Endodermal cell (in vitro differentiated cells): Measurements from ENCODE around the gene ITGA2. TPM values are rescaled to one million over a fixed set of nuclear protein-coding genes. Genes with fewer than 3 reads are reported as not detected.

Experiments used
- DNase-seq: peaks from one replicate; pipeline ENCODE4 v3.0.0-alpha.2; 2017
- H3K27ac ChIP-seq: 2 replicates; pipeline ENCODE4 v1.5.1; 2013; ENCODE audit warnings: mild to moderate bottlenecking, low read depth, low read length, moderate library complexity
- H3K27me3 ChIP-seq: 2 replicates; pipeline ENCODE4 v1.6.1; 2013; ENCODE audit warnings: mild to moderate bottlenecking, low read length, moderate library complexity; ENCODE audit not compliant: insufficient read depth, control insufficient read depth, poor library complexity, severe bottlenecking
- H3K36me3 ChIP-seq: 2 replicates; pipeline ENCODE4 v1.7.0; 2013; ENCODE audit warnings: mild to moderate bottlenecking, low read length, moderate library complexity; ENCODE audit not compliant: control insufficient read depth, insufficient read depth
- H3K4me1 ChIP-seq: one replicate; pipeline ENCODE4 v1.7.0; 2013; ENCODE audit warnings: low read length; ENCODE audit not compliant: control insufficient read depth, insufficient read depth
- H3K4me3 ChIP-seq: 2 replicates; pipeline ENCODE4 v1.5.1; 2013; ENCODE audit warnings: mild to moderate bottlenecking, low read length, moderate library complexity
- H3K9ac ChIP-seq: 2 replicates; pipeline ENCODE4 v1.6.1; 2013; ENCODE audit warnings: mild to moderate bottlenecking, low read length, moderate library complexity; ENCODE audit not compliant: poor library complexity, severe bottlenecking; ENCODE audit errors: extremely low read depth
- H3K9me3 ChIP-seq: 2 replicates; pipeline ENCODE4 v1.6.1; 2013; ENCODE audit warnings: mild to moderate bottlenecking, low read length, moderate library complexity; ENCODE audit not compliant: control insufficient read depth
- H3K27ac Mint-ChIP-seq: 2 replicates; pipeline ENCODE4 v1.8.0; 2020; ENCODE audit warnings: mixed read lengths
- H3K27me3 Mint-ChIP-seq: 2 replicates; pipeline ENCODE4 v1.8.0; 2021; ENCODE audit warnings: mild to moderate bottlenecking, mixed read lengths; ENCODE audit not compliant: insufficient read depth
- H3K36me3 Mint-ChIP-seq: 2 replicates; pipeline ENCODE4 v1.8.0; 2020; ENCODE audit warnings: low read depth, mixed read lengths
- H3K4me1 Mint-ChIP-seq: 2 replicates; pipeline ENCODE4 v1.8.0; 2020; ENCODE audit warnings: mixed read lengths
- H3K4me3 Mint-ChIP-seq: 2 replicates; pipeline ENCODE4 v1.8.0; 2020; ENCODE audit warnings: mild to moderate bottlenecking, moderate library complexity, mixed read lengths
- H3K9me3 Mint-ChIP-seq: 2 replicates; pipeline ENCODE4 v1.8.0; 2020; ENCODE audit warnings: mild to moderate bottlenecking, mixed read lengths
- CTCF ChIP-seq: fragments of 200-600 bp; sonication (generic); conservative IDR thresholded peaks from 2 replicates; pipeline ENCODE4 v1.5.0; 2021; ENCODE audit warnings: antibody characterized with exemption, mild to moderate bottlenecking
- WGBS, 2 experiments: methylation state at CpG; one replicate each; pipeline versions ENCODE4 v1.1.5 to v1.1.7; 2013; ENCODE audit warnings: missing lambda C conversion rate in 2 of 2, mixed read lengths in 1 of 2; ENCODE audit not compliant: insufficient coverage in 1 of 2, insufficient read length in 1 of 2; 5-methylcytosine and 5-hydroxymethylcytosine counted together
- total RNA-seq, 2 donors: library from RNA; stranded (reverse); fragmentation: NEBNext Ultra II Directional in 1 of 2; extraction: Animal tissue kit (Norgen Biotek cat#: 25700) in 1 of 2; gene quantifications; 2 replicates in 1 of 2; 3 replicates in 1 of 2; pipeline ENCODE4 v1.2.1, GENCODE V29; 2021

Gene ITGA2
- total RNA-seq, 2 donors from 2014 or later = 1.3 to 4.0 TPM

- H3K27me3 Mint-ChIP-seq = no peaks in the 10 kb centered on the region
- no peak overlapping the region for H3K4me3 Mint-ChIP-seq
- no peak overlapping the region for H3K9ac ChIP-seq
- H3K27ac ChIP-seq = no peak overlapping the region
- no peaks in the 10 kb centered on the region for H3K36me3 Mint-ChIP-seq
- H3K27ac Mint-ChIP-seq = no peak overlapping the region
- no peaks in the 10 kb centered on the region for H3K4me1 ChIP-seq
- no peaks in the 10 kb centered on the region for H3K9me3 ChIP-seq
- WGBS, 2 experiments = 100% methylated on average over 1 of the region's 1 CpG; no CpG with 5 or more reads in 1 of the 2 experiments
- no peaks in the 10 kb centered on the region for H3K36me3 ChIP-seq
- DNase-seq = no peak
- no peaks in the 10 kb centered on the region for H3K27me3 ChIP-seq
- H3K4me3 ChIP-seq = no peak overlapping the region
- no peaks in the 10 kb centered on the region for H3K9me3 Mint-ChIP-seq
- no peak for TF ChIP-seq CTCF
- no peaks in the 10 kb centered on the region for H3K4me1 Mint-ChIP-seq
Observed at GRCh38 chr5:53066088-53066487, 76.9 kb downstream of the ITGA2 start.

GRCh38 chr5:53067641-53068040, 78.5 kb downstream of the ITGA2 start:
- Histone ChIP-seq H3K9ac (no peak overlapping the region), H3K27ac (no peak overlapping the region), H3K36me3 (no peaks in the 10 kb centered on the region), H3K27me3 (no peaks in the 10 kb centered on the region), H3K4me3 (no peak overlapping the region), H3K4me1 (no peaks in the 10 kb centered on the region), H3K9me3 (no peaks in the 10 kb centered on the region)
- Mint-ChIP-seq H3K27me3 (no peaks in the 10 kb centered on the region), H3K4me1 (no peaks in the 10 kb centered on the region), H3K36me3 (no peaks in the 10 kb centered on the region), H3K27ac (no peak overlapping the region), H3K4me3 (no peak overlapping the region), H3K9me3 (no peaks in the 10 kb centered on the region)
- WGBS, 2 experiments = 0% methylated on average over 1 of the region's 1 CpG; no CpG with 5 or more reads in 1 of the 2 experiments
- TF ChIP-seq CTCF = no peak
- DNase-seq = no peak

- WGBS, 2 experiments = 89 to 100% methylated on average over 2 to 4 of the region's 4 CpGs
- no peak for TF ChIP-seq CTCF
- no peaks in the 10 kb centered on the region for H3K9me3 ChIP-seq
- no peak overlapping the region for H3K9ac ChIP-seq
- no peak overlapping the region for H3K4me3 Mint-ChIP-seq
- H3K9me3 Mint-ChIP-seq = no peaks in the 10 kb centered on the region
- H3K27me3 Mint-ChIP-seq = no peaks in the 10 kb centered on the region
- H3K27me3 ChIP-seq = no peaks in the 10 kb centered on the region
- no peaks in the 10 kb centered on the region for H3K4me1 ChIP-seq
- H3K4me1 Mint-ChIP-seq = no peaks in the 10 kb centered on the region
- H3K27ac ChIP-seq = no peak overlapping the region
- no peak overlapping the region for H3K27ac Mint-ChIP-seq
- no peak for DNase-seq
- H3K36me3 ChIP-seq = no peaks in the 10 kb centered on the region
- no peaks in the 10 kb centered on the region for H3K36me3 Mint-ChIP-seq
- no peak overlapping the region for H3K4me3 ChIP-seq
Observed at GRCh38 chr5:53068291-53068836, 79.2 kb downstream of the ITGA2 start.
